Measurements from ENCODE around the gene MYH9.

DNA sequence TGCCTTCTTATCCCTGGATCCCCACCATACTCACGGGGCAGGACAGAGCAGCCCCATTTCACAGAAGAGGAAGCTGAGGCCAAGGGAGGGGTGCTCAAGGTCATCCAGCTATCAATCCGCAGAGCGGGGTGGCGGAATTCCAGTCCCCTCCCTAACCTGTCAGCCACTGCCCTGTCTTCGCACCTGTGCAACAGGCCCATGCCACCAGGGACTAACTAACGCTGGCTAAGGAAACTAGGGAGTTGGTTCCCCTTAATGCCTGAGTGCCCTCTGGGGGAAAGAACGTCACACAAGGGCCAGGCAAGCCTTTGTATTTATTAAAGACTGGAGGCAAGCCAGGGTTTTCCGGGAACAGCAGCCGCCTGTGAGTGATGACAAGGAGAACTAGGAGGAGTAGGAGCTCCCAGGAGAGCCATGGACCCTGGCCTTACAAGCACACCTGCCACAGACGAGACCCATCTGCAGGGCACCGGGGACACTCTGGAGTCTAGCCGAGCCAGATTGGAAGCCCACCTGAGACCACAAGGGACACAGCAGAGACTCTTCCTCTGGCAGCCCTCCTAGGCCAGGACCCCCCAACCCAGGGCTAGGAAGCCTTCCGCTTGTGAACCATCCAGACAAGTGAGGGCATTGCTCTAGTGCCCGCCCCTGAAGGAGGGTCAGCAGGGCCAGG is 64.4 kb downstream of the MYH9 start:
- TF ChIP-seq YY1 (IDR thresholded peaks at IDR 0.05; ENCODE audit: extremely low read depth, insufficient replicate concordance, low read depth, low read length) = no peak
- TF ChIP-seq, protein P1, sequence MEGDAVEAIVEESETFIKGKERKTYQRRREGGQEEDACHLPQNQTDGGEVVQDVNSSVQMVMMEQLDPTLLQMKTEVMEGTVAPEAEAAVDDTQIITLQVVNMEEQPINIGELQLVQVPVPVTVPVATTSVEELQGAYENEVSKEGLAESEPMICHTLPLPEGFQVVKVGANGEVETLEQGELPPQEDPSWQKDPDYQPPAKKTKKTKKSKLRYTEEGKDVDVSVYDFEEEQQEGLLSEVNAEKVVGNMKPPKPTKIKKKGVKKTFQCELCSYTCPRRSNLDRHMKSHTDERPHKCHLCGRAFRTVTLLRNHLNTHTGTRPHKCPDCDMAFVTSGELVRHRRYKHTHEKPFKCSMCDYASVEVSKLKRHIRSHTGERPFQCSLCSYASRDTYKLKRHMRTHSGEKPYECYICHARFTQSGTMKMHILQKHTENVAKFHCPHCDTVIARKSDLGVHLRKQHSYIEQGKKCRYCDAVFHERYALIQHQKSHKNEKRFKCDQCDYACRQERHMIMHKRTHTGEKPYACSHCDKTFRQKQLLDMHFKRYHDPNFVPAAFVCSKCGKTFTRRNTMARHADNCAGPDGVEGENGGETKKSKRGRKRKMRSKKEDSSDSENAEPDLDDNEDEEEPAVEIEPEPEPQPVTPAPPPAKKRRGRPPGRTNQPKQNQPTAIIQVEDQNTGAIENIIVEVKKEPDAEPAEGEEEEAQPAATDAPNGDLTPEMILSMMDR (IDR thresholded peaks at IDR 0.05 in 2 of 3, conservative IDR thresholded peaks at IDR 0.05 in 1 of 3; ENCODE audit: borderline replicate concordance in 1 of 3, insufficient read depth in 1 of 3, low read depth in 2 of 3, low read length in 2 of 3) = no peak
- no peak for TF ChIP-seq FOSL1 (IDR thresholded peaks at IDR 0.05; ENCODE audit: low read depth)
- TF ChIP-seq POLR2A (IDR thresholded peaks at IDR 0.05; ENCODE audit: borderline replicate concordance, extremely low read depth, insufficient read depth, insufficient read length) = no peak
- no peak for TF ChIP-seq ZNF274 (IDR thresholded peaks at IDR 0.05; ENCODE audit: low read depth, low read length)
- no peak for TF ChIP-seq EZH2 (IDR thresholded peaks at IDR 0.05)
- TF ChIP-seq POLR2AphosphoS5 (IDR thresholded peaks at IDR 0.05; ENCODE audit: low read depth, low read length) = no peak
- no peak for TF ChIP-seq EZH2phosphoT487 (IDR thresholded peaks at IDR 0.05; ENCODE audit: borderline replicate concordance)

Data from HCT116 (cell line).